PC-9 (cell line): ENCODE results near the gene IVL.

ENCODE experiments used
- EZH2 ChIP-seq: fragments of 200-600 bp; sonication (generic); IDR thresholded peaks from 2 replicates; pipeline ENCODE4 v1.8.0; 2017; ENCODE audit warnings: antibody characterized with exemption, low read depth
- TF ChIP-seq, protein P1 (sequence below): fragments of 200-600 bp; sonication (generic); conservative IDR thresholded peaks from 2 replicates; pipeline ENCODE4 v1.6.1; 2017; ENCODE audit warnings: mixed run types, antibody characterized with exemption, mild to moderate bottlenecking, moderate library complexity

DNA sequence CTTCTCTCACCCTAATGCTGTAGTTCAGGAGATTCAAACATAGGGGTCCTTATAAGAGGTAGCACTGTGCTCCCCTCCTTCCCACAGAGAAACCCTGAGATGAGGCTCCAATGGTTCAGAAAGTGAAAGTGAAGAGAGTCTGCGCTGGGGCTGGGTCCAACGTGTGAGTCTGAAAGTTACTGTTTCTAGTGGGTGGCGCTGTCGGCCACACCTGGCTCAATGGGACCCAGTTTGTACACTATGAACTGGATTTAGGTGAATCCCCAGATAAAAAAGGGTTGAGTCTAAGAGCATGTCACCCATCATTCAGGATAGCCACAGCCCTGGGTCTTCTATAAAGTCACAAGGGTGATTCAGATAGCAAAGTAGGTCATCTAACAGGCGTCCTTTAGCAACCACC lies 27.4 kb upstream of the IVL start:
- TF ChIP-seq, protein P1, sequence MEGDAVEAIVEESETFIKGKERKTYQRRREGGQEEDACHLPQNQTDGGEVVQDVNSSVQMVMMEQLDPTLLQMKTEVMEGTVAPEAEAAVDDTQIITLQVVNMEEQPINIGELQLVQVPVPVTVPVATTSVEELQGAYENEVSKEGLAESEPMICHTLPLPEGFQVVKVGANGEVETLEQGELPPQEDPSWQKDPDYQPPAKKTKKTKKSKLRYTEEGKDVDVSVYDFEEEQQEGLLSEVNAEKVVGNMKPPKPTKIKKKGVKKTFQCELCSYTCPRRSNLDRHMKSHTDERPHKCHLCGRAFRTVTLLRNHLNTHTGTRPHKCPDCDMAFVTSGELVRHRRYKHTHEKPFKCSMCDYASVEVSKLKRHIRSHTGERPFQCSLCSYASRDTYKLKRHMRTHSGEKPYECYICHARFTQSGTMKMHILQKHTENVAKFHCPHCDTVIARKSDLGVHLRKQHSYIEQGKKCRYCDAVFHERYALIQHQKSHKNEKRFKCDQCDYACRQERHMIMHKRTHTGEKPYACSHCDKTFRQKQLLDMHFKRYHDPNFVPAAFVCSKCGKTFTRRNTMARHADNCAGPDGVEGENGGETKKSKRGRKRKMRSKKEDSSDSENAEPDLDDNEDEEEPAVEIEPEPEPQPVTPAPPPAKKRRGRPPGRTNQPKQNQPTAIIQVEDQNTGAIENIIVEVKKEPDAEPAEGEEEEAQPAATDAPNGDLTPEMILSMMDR: no peak
- no peak for TF ChIP-seq EZH2
